ENCODE data around the gene GPSM3.

- TF ChIP-seq CTCF (IDR thresholded peaks at IDR 0.05) (no peak), POLR2A (IDR thresholded peaks at IDR 0.05) (no peak)
These were observed 25.9 kb downstream of the GPSM3 start for GRCh38 chr6:32166411-32167061.
